Measurements from ENCODE around the gene EPHA1. TPM values are rescaled to one million over a fixed set of nuclear protein-coding genes. Genes with fewer than 3 reads are reported as not detected.

The EPHA1 gene
- total and polyA plus RNA-seq, 3 donors from 2014 or later: 5.9 to 9.8 (median 8.5) TPM

GRCh38 chr7:143346018-143346417, 62.6 kb downstream of the EPHA1 start:
- Histone ChIP-seq H3K4me3 (no peak overlapping the region), H3K4me1 (no peaks in the 10 kb centered on the region), H3K27me3 (no peaks in the 10 kb centered on the region), H3K27ac (no peak overlapping the region), H3K36me3 (ENCODE audit: low read depth, missing control alignments) (no peaks in the 10 kb centered on the region), H3K9me3 (no peaks in the 10 kb centered on the region)
- DNase-seq: no peak
- TF ChIP-seq POLR2A (IDR thresholded peaks at IDR 0.05) (no peak), CTCF (IDR thresholded peaks at IDR 0.05) (no peak)
- WGBS, 2 donors: 65 to 75% methylated on average over 4 of the region's 4 CpGs
- intact Hi-C loops (cut with DNase I; ENCODE audit: low total_unique reads): no loop called here

GRCh38 chr7:143345428-143345900, 63.2 kb downstream of the EPHA1 start:
- H3K4me3 ChIP-seq: peak overlapping the region in 1 of 2 donors; percentile 35
- TF ChIP-seq POLR2A (IDR thresholded peaks at IDR 0.05): no peak
- peak in 2 of 3 experiments; percentile 27 to 44 for TF ChIP-seq CTCF (IDR thresholded peaks at IDR 0.05)
- peak; percentile 64 for DNase-seq

GRCh38 chr7:143343596-143343995, 65.1 kb downstream of the EPHA1 start:
- DNase-seq: no peak
- 61 to 90% methylated on average over 3 of the region's 3 CpGs for WGBS, 2 donors
- intact Hi-C loops (cut with DNase I; ENCODE audit: low total_unique reads): no loop called here
- Histone ChIP-seq H3K4me3 (no peak overlapping the region), H3K9me3 (no peaks in the 10 kb centered on the region), H3K27ac (no peak overlapping the region), H3K27me3 (no peaks in the 10 kb centered on the region), H3K36me3 (ENCODE audit: low read depth, missing control alignments) (no peaks in the 10 kb centered on the region), H3K4me1 (no peaks in the 10 kb centered on the region)
- no peak for TF ChIP-seq POLR2A (IDR thresholded peaks at IDR 0.05)
- TF ChIP-seq CTCF (IDR thresholded peaks at IDR 0.05): no peak

More at GRCh38 chr7:143345428-143345900, 63.2 kb downstream of the EPHA1 start:
- Histone ChIP-seq H3K27me3 (no peaks in the 10 kb centered on the region), H3K9me3 (no peaks in the 10 kb centered on the region), H3K36me3 (ENCODE audit: low read depth, missing control alignments) (no peaks in the 10 kb centered on the region), H3K4me1 (no peaks in the 10 kb centered on the region), H3K27ac (no peak overlapping the region)
- 3 to 5% methylated on average over 32 to 35 of the region's 35 CpGs for WGBS, 2 donors
- intact Hi-C loops (cut with DNase I; ENCODE audit: low total_unique reads): no loop called here

GRCh38 chr7:143341842-143342241, 66.8 kb downstream of the EPHA1 start:
- DNase-seq: no peak
- WGBS, 2 donors: 91 to 96% methylated on average over 6 to 8 of the region's 8 CpGs
- TF ChIP-seq POLR2A (IDR thresholded peaks at IDR 0.05) (no peak), CTCF (IDR thresholded peaks at IDR 0.05) (no peak)
- Histone ChIP-seq H3K9me3 (no peaks in the 10 kb centered on the region), H3K36me3 (ENCODE audit: low read depth, missing control alignments) (no peaks in the 10 kb centered on the region), H3K4me3 (no peak overlapping the region), H3K27me3 (no peaks in the 10 kb centered on the region), H3K4me1 (no peaks in the 10 kb centered on the region), H3K27ac (no peak overlapping the region)
- intact Hi-C loops (cut with DNase I; ENCODE audit: low total_unique reads): no loop called here

Small RNAs within 50 kb of the gene (microRNA-seq; reads per million reads assigned to microRNA genes)
- gene MIR6892 (ENCODE audit: borderline number of aligned reads in 2 of 2, borderline replicate concordance in 1 of 2): 0 to 1.4 reads per million in 2 donors

Small RNAs within 50 kb of the gene (small RNA-seq; reads per million reads assigned to genes)
- gene MIR6892: 0 to 1.9 reads per million in 2 donors

Other genes starting within 250 kb of the EPHA1 start
- not detected for gene TAS2R39, start 225.4 kb downstream of the EPHA1 start, total RNA-seq
- not detected for gene TAS2R39, start 225.4 kb downstream of the EPHA1 start, polyA plus RNA-seq (ENCODE audit: insufficient read depth, low read depth, low replicate concordance)
- gene TAS2R40, start 186.8 kb downstream of the EPHA1 start, total RNA-seq: not detected
- gene TAS2R40, start 186.8 kb downstream of the EPHA1 start, polyA plus RNA-seq (ENCODE audit: insufficient read depth, low read depth, low replicate concordance): not detected
- gene GSTK1, start 145.4 kb downstream of the EPHA1 start, total RNA-seq: 100 to 1,000 TPM; 105 to 136 TPM
- gene GSTK1, start 145.4 kb downstream of the EPHA1 start, polyA plus RNA-seq (ENCODE audit: insufficient read depth, low read depth, low replicate concordance): 169 TPM
- 1 to 10 TPM; 1.1 to 2.2 TPM for gene TMEM139, start 123.9 kb downstream of the EPHA1 start, total RNA-seq
- 5.3 TPM for gene TMEM139, start 123.9 kb downstream of the EPHA1 start, polyA plus RNA-seq (ENCODE audit: insufficient read depth, low read depth, low replicate concordance)
- 10 to 100 TPM; 23.6 to 26.5 TPM for gene CASP2, start 120.5 kb downstream of the EPHA1 start, total RNA-seq
- gene CASP2, start 120.5 kb downstream of the EPHA1 start, polyA plus RNA-seq (ENCODE audit: insufficient read depth, low read depth, low replicate concordance): 20.7 TPM
- gene CLCN1, start 92.7 kb downstream of the EPHA1 start, total RNA-seq: 1 to 10 TPM; 1.1 to 1.4 TPM
- 2.7 TPM for gene CLCN1, start 92.7 kb downstream of the EPHA1 start, polyA plus RNA-seq (ENCODE audit: insufficient read depth, low read depth, low replicate concordance)
- gene FAM131B, start 46.1 kb downstream of the EPHA1 start, total RNA-seq: 1 to 10 TPM; 1.2 TPM
- gene FAM131B, start 46.1 kb downstream of the EPHA1 start, polyA plus RNA-seq (ENCODE audit: insufficient read depth, low read depth, low replicate concordance): 1.2 TPM
- 100 to 1,000 TPM; 164 to 222 TPM for gene ZYX, start 27.5 kb downstream of the EPHA1 start, total RNA-seq
- 190 TPM for gene ZYX, start 27.5 kb downstream of the EPHA1 start, polyA plus RNA-seq (ENCODE audit: insufficient read depth, low read depth, low replicate concordance)
- not detected for gene TAS2R60, start 34.6 kb upstream of the EPHA1 start, total RNA-seq
- gene TAS2R60, start 34.6 kb upstream of the EPHA1 start, polyA plus RNA-seq (ENCODE audit: insufficient read depth, low read depth, low replicate concordance): not detected
- under 1 TPM in 1 of 2 donors, not detected in 1; 0.55 TPM for gene TAS2R41, start 69.0 kb upstream of the EPHA1 start, total RNA-seq
- not detected for gene TAS2R41, start 69.0 kb upstream of the EPHA1 start, polyA plus RNA-seq (ENCODE audit: insufficient read depth, low read depth, low replicate concordance)
- 1 to 10 TPM; 2.7 to 6.5 TPM for gene CTAGE15, start 162.9 kb upstream of the EPHA1 start, total RNA-seq
- 3.0 TPM for gene CTAGE15, start 162.9 kb upstream of the EPHA1 start, polyA plus RNA-seq (ENCODE audit: insufficient read depth, low read depth, low replicate concordance)
- gene TCAF2, start 212.1 kb upstream of the EPHA1 start, total RNA-seq: 1 to 10 TPM; 3.1 to 5.0 TPM
- gene TCAF2, start 212.1 kb upstream of the EPHA1 start, polyA plus RNA-seq (ENCODE audit: insufficient read depth, low read depth, low replicate concordance): 3.6 TPM